HAP-1 (cell line): ENCODE measurements around the gene OR2H2.

ENCODE experiments used
- DNase-seq, 2 experiments: peaks; one replicate each; pipeline ENCODE4 v3.0.0-alpha.2; 2016 to 2020; ENCODE audit warnings: low spot score in 2 of 2
- H3K27me3 ChIP-seq: fragments of 250-450 bp; sonication (Bioruptor Pico); 2 replicates; pipeline ENCODE4 v1.5.1; 2020; ENCODE audit warnings: low read depth, mild to moderate bottlenecking, moderate library complexity
- H3K36me3 ChIP-seq: fragments of 250-450 bp; sonication (Bioruptor Pico); replicated peaks from 2 replicates; pipeline ENCODE4 v1.5.1; 2020; ENCODE audit warnings: mild to moderate bottlenecking
- H3K4me1 ChIP-seq: fragments of 250-450 bp; sonication (Bioruptor Pico); 2 replicates; pipeline ENCODE4 v1.5.1; 2020; ENCODE audit warnings: mild to moderate bottlenecking
- H3K4me3 ChIP-seq: fragments of 250-450 bp; sonication (Bioruptor Pico); 2 replicates; pipeline ENCODE4 v1.5.1; 2020; ENCODE audit warnings: mild to moderate bottlenecking, moderate library complexity
- H3K9me3 ChIP-seq: fragments of 250-450 bp; sonication (Bioruptor Pico); 2 replicates; pipeline ENCODE4 v1.5.1; 2020; ENCODE audit warnings: mild to moderate bottlenecking, moderate library complexity
- in situ Hi-C: fragments of 300-500 bp; cut with MboI; formaldehyde crosslinking; loops from 3 replicates; pipeline ENCODE4 v1.14.3; 2020; ENCODE audit warnings: low sequenced_read_pairs, inconsistent platforms, mixed read lengths

OR2H2 gene

DNA sequence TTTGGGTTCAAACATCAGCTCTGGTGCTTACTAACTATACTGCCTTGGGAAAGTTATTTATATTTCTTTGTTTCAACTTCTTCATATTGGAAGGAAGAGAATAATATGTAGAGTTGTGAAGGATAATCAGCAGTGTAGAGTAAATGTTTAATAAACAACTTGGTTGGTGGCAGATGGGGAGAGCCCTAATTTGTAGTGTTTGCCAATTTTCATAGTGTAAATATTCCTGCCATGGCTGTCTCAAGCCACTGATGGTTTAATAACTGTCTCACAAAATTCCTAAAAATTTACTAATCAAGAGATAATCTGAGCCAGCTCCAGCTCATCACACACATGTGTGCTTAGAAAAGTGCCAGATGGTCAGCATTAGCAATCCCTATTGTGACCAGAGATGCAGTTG, at the start of gene OR2H2:
TSS of gene OR2H2 (plus strand) at position 301 of the 400 bp plus-strand sequence. CDS start 2,824 bp downstream, outside the sequence.
- 0 out of 2 replicates have a peak, but pooled peaks cover 4% of the 10 kb centered on the region for H3K4me1 ChIP-seq
- no peak within 1 kb of the TSS for H3K4me3 ChIP-seq
- no peak for DNase-seq
- H3K9me3 ChIP-seq = no peaks in the 10 kb centered on the region
- no peaks in the 10 kb centered on the region for H3K36me3 ChIP-seq
- H3K27me3 ChIP-seq = no peaks in the 10 kb centered on the region; the same call in 1 of the 2 replicates
- in situ Hi-C loops = no loop called here

GRCh38 chr6:29537714-29538403, 47.1 kb upstream of the OR2H2 start:
- Histone ChIP-seq H3K4me1 (no peaks in the 10 kb centered on the region), H3K4me3 (no peak overlapping the region), H3K27me3 (no peaks in the 10 kb centered on the region; the same call in 1 of the 2 replicates), H3K9me3 (no peaks in the 10 kb centered on the region), H3K36me3 (no peaks in the 10 kb centered on the region)
- no peak for DNase-seq
- in situ Hi-C loops = no loop called here

DNA sequence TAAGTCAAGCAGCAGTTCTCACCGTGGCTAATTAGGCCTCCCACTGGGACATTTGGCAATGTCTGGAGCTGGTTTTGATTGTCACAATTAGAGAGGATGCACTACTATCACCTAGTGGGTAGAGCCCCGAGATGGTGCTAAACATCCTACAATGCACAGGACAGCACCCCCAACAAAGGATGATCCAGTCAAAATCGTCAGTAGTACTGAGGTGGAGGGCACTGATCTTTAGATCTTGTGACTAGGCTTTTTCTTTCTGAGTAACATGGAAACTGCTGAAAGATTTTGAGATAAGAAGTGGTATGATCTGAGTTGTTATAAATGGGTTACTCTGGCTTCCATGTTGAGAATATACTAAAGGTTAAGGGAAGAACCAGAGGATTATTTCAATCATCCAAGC, 37.3 kb upstream of the OR2H2 start:
- no peak for DNase-seq
- no peaks in the 10 kb centered on the region for H3K4me1 ChIP-seq
- H3K9me3 ChIP-seq = no peaks in the 10 kb centered on the region
- in situ Hi-C loops = no loop called here
- H3K27me3 ChIP-seq = peaks cover 4% of the 10 kb centered on the region
- H3K36me3 ChIP-seq = no peaks in the 10 kb centered on the region
- H3K4me3 ChIP-seq = no peak overlapping the region

DNA sequence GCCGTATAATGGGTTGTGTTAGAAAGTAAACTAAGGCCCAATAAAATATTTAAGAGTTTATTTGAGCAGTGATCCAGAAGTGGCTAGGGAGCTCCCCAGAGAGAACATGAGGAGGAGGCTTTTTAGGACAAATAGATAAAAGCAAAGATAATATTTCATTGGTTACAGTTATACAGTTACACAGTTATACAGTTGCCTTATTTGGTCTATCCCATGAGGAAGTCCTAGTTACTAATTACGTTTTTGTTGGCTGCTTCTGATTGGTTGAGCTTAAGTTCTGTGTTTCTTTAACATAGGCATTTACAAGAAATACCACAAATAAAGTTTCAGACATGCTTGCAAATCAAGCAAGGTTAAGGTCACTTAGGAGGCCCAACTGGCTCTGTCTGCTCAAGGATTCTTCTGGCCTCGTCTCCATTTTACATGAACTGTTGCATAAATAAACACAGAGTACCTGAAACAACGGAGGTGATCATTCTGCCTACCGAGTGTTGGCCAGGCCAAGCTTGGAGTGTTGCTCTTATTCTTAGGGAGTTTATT, 32.3 kb upstream of the OR2H2 start:
- Histone ChIP-seq H3K27me3 (peaks cover 28% of the 10 kb centered on the region), H3K36me3 (no peaks in the 10 kb centered on the region), H3K4me1 (no peaks in the 10 kb centered on the region), H3K9me3 (no peaks in the 10 kb centered on the region), H3K4me3 (no peak overlapping the region)
- in situ Hi-C loops = no loop called here
- no peak for DNase-seq

DNA sequence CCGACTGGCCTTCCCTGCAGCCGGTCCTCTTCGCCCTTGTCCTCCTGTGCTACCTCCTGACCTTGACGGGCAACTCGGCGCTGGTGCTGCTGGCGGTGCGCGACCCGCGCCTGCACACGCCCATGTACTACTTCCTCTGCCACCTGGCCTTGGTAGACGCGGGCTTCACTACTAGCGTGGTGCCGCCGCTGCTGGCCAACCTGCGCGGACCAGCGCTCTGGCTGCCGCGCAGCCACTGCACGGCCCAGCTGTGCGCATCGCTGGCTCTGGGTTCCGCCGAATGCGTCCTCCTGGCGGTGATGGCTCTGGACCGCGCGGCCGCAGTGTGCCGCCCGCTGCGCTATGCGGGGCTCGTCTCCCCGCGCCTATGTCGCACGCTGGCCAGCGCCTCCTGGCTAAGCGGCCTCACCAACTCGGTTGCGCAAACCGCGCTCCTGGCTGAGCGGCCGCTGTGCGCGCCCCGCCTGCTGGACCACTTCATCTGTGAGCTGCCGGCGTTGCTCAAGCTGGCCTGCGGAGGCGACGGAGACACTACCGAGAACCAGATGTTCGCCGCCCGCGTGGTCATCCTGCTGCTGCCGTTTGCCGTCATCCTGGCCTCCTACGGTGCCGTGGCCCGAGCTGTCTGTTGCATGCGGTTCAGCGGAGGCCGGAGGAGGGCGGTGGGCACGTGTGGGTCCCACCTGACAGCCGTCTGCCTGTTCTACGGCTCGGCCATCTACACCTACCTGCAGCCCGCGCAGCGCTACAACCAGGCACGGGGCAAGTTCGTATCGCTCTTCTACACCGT, 31.5 kb upstream of the OR2H2 start:
- Histone ChIP-seq H3K4me1 (no peaks in the 10 kb centered on the region), H3K36me3 (no peaks in the 10 kb centered on the region), H3K4me3 (no peak overlapping the region), H3K27me3 (peaks cover 28% of the 10 kb centered on the region), H3K9me3 (no peaks in the 10 kb centered on the region)
- peak in 1 of 2 experiments; percentile 15 for DNase-seq
- in situ Hi-C loops = no loop called here

DNA sequence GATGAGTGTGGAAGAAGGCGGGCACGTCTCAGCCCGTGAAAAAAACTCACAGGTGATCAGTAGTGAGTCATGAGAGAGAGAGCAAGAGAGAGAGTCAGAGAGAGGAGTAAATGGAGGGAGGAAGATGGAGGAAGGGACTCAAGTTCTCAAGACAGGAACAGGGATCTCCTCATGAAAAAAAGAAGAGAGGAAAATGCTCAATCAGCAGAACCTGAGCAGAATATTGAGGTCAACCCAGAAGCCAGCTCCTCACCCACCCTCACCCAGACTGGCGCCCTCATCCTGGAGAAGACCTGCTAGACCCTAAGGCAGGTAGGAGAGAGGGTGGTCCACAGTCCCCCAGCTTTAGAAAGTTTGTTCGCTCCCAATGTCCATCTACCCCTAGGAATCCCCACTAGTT, 30.2 kb upstream of the OR2H2 start:
- in situ Hi-C loops = no loop called here
- Histone ChIP-seq H3K27me3 (peaks cover 31% of the 10 kb centered on the region), H3K36me3 (no peaks in the 10 kb centered on the region), H3K4me1 (no peaks in the 10 kb centered on the region), H3K9me3 (no peaks in the 10 kb centered on the region), H3K4me3 (no peak overlapping the region)
- no peak for DNase-seq

GRCh38 chr6:29557320-29557719, 27.6 kb upstream of the OR2H2 start:
- in situ Hi-C loops = no loop called here
- H3K4me3 ChIP-seq = no peak overlapping the region
- H3K36me3 ChIP-seq = no peaks in the 10 kb centered on the region
- DNase-seq = no peak
- H3K9me3 ChIP-seq = no peaks in the 10 kb centered on the region
- H3K27me3 ChIP-seq = peaks cover 33% of the 10 kb centered on the region
- H3K4me1 ChIP-seq = no peaks in the 10 kb centered on the region

- no peak overlapping the region for H3K4me3 ChIP-seq
- in situ Hi-C loops = no loop called here
- H3K4me1 ChIP-seq = no peaks in the 10 kb centered on the region
- H3K36me3 ChIP-seq = no peaks in the 10 kb centered on the region
- H3K27me3 ChIP-seq = peaks cover 26% of the 10 kb centered on the region
- DNase-seq = no peak
- no peaks in the 10 kb centered on the region for H3K9me3 ChIP-seq
Measured at GRCh38 chr6:29558439-29559079, 26.4 kb upstream of the OR2H2 start.

DNA sequence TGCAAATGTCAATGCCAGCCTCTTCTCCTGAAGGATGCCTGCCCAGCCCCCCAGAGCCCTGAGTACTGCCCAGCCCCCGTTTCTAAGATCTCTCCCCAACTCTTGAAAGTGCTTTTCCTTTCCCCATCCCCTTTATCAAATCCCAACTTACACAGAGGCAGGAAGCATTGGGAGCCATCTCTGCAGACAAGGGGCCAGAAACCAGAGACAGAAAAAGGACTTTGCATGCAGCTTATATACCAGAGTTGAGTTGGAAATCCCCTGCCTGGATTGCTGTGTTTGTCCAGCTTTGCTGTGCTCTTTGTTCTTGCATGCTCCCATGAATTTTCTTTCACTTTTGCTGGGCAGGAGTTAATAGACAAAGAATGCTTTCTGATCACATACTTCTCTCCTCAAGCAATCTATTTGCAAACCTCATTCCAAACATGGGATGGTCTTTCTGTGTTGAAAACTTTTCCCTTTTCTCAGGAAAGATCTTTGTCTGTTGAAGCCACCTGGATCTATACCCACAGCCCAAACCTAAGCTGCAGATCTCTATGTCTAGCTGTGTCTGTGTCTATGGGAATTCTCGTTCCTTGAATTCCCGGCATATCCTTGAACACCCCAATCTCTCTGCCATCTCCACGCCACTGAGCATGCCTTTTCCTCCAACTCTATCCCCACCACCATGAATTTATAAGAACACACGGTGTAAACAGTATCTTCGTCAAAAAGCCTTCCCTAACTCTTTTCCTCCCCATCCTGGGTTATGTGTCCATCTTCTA, 25.2 kb upstream of the OR2H2 start, which contains the start of gene UBD:
TSS of gene UBD (minus strand) at position 209 of the 764 bp plus-strand sequence. CDS start at position 178, 31 bp downstream.
- no peak for DNase-seq
- Histone ChIP-seq H3K27me3 (peaks cover 16% of the 10 kb centered on the region), H3K36me3 (no peaks in the 10 kb centered on the region), H3K4me3 (no peak within 1 kb of the TSS), H3K9me3 (no peaks in the 10 kb centered on the region), H3K4me1 (no peaks in the 10 kb centered on the region)
- in situ Hi-C loops = no loop called here

- Histone ChIP-seq H3K36me3 (no peaks in the 10 kb centered on the region), H3K4me1 (no peaks in the 10 kb centered on the region), H3K27me3 (peaks cover 14% of the 10 kb centered on the region), H3K4me3 (no peak overlapping the region), H3K9me3 (no peaks in the 10 kb centered on the region)
- no peak for DNase-seq
- in situ Hi-C loops = no loop called here
Measured at GRCh38 chr6:29561091-29561490, 23.8 kb upstream of the OR2H2 start.

DNA sequence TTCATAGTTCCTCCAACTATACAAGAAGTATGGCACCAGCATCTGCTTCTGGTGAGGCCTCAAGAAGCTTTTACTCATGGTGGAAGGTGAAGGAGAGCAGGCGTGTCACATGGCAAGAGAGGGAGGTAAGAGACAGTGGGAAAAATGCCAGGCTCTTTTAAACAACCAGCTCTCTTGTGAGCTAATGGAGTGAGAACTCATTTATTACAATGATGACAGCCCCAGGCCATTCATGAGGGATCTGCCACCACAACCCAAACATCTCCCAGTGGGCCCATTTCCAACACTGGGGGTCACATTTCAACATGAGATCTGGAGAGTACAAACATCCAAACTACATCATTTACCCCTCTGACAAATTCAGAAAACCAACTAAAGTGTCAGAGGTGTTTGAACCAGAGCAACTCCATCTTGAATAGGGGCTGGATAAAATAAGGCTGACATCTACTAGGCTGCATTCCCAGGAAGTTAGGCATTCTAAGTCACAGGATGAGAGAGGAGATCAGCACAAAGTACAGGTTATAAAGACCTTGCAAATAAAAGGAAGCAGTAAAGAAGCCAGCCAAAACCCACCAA, 23.2 kb upstream of the OR2H2 start:
- peaks cover 14% of the 10 kb centered on the region for H3K27me3 ChIP-seq
- H3K36me3 ChIP-seq = no peaks in the 10 kb centered on the region
- DNase-seq = no peak
- H3K4me3 ChIP-seq = no peak overlapping the region
- H3K4me1 ChIP-seq = no peaks in the 10 kb centered on the region
- H3K9me3 ChIP-seq = no peaks in the 10 kb centered on the region
- in situ Hi-C loops = no loop called here

- in situ Hi-C loops = no loop called here
- no peak overlapping the region for H3K4me3 ChIP-seq
- no peaks in the 10 kb centered on the region for H3K9me3 ChIP-seq
- DNase-seq = no peak
- peaks cover 19% of the 10 kb centered on the region for H3K27me3 ChIP-seq
- H3K4me1 ChIP-seq = no peaks in the 10 kb centered on the region
- no peaks in the 10 kb centered on the region for H3K36me3 ChIP-seq
Measured at GRCh38 chr6:29563435-29563965, 21.4 kb upstream of the OR2H2 start.

GRCh38 chr6:29564875-29565274, 20.0 kb upstream of the OR2H2 start:
- in situ Hi-C loops = no loop called here
- Histone ChIP-seq H3K36me3 (no peaks in the 10 kb centered on the region), H3K4me3 (no peak overlapping the region), H3K9me3 (no peaks in the 10 kb centered on the region), H3K4me1 (no peaks in the 10 kb centered on the region), H3K27me3 (peaks cover 15% of the 10 kb centered on the region)
- DNase-seq = no peak
